Sigmoid colon (tissue), 4 donors: ENCODE results near the gene LUC7L2.

ENCODE experiments used
- CTCF ChIP-seq, 4 experiments: fragments of 450-650 bp in 3 of 4; fragments of 200-600 bp in 1 of 4; IDR thresholded peaks; one replicate each; pipeline ENCODE4 v1.5.1; 2016 to 2019; ENCODE audit warnings: antibody characterized with exemption in 4 of 4, mild to moderate bottlenecking in 3 of 4, moderate library complexity in 2 of 4
- EP300 ChIP-seq, 4 donors: sonication (generic); formaldehyde crosslinking; IDR thresholded peaks; one replicate each; pipeline ENCODE4 v1.6.1; 2017; ENCODE audit warnings: antibody characterized with exemption in 4 of 4
- POLR2A ChIP-seq, 2 donors: fragments of 450-650 bp; IDR thresholded peaks; one replicate each; pipeline ENCODE4 v1.6.1; 2016; ENCODE audit warnings: antibody characterized with exemption in 2 of 2, mild to moderate bottlenecking in 2 of 2, moderate library complexity in 2 of 2

- no peak for TF ChIP-seq CTCF (IDR thresholded peaks at IDR 0.05)
- TF ChIP-seq POLR2A (IDR thresholded peaks at IDR 0.05): no peak
- no peak for TF ChIP-seq EP300 (IDR thresholded peaks at IDR 0.05)
Measured at GRCh38 chr7:139389774-139390173, 30.1 kb downstream of the LUC7L2 start.
